GM12878 (cell line): Measurements from ENCODE around the gene S1PR4. TPM values are rescaled to one million over a fixed set of nuclear protein-coding genes. Genes with fewer than 3 reads are reported as not detected.
A peak's percentile ranks its signal among the peaks of the same experiment; 100 is the strongest.

ENCODE experiments used
- BACH1 ChIP-seq: fragments of 450-650 bp; IDR thresholded peaks from 2 replicates; pipeline ENCODE4 v1.6.1; 2017; ENCODE audit warnings: mild to moderate bottlenecking, borderline replicate concordance
- BCL11A ChIP-seq: IDR thresholded peaks from 2 replicates; pipeline ENCODE4 v1.6.1; 2011; ENCODE audit warnings: low read depth, low read length
- BRCA1 ChIP-seq: IDR thresholded peaks from 2 replicates; pipeline ENCODE4 v1.6.1; 2011; ENCODE audit warnings: low read depth, low read length, improper control_type of control experiment
- CUX1 ChIP-seq: IDR thresholded peaks from 2 replicates; pipeline ENCODE4 v1.6.1; 2012; ENCODE audit warnings: improper control_type of control experiment, low read depth, low read length; ENCODE audit not compliant: insufficient replicate concordance
- FOXM1 ChIP-seq: IDR thresholded peaks from 2 replicates; pipeline ENCODE4 v1.6.1; 2012; ENCODE audit warnings: low read depth, mild to moderate bottlenecking, inconsistent platforms, low read length, moderate library complexity
- HCFC1 ChIP-seq: fragments of 150-350 bp; IDR thresholded peaks from 2 replicates; pipeline ENCODE4 v1.6.1; 2014; ENCODE audit warnings: low read length
- IRF4 ChIP-seq: IDR thresholded peaks from 2 replicates; pipeline ENCODE4 v1.6.1; 2011; ENCODE audit warnings: low read depth, low read length
- LARP7 ChIP-seq: fragments of 450-650 bp; IDR thresholded peaks from 2 replicates; pipeline ENCODE4 v1.6.1; 2017; ENCODE audit warnings: mild to moderate bottlenecking
- MEF2B ChIP-seq: fragments of 450-650 bp; IDR thresholded peaks from 2 replicates; pipeline ENCODE4 v1.6.1; 2018; ENCODE audit warnings: mild to moderate bottlenecking, moderate library complexity; ENCODE audit not compliant: partially characterized antibody, poor library complexity, severe bottlenecking
- NFYB ChIP-seq: IDR thresholded peaks from 2 replicates; pipeline ENCODE4 v1.6.1; 2011; ENCODE audit warnings: low read depth, mild to moderate bottlenecking, low read length, improper control_type of control experiment, moderate library complexity; ENCODE audit not compliant: insufficient read depth
- SIN3A ChIP-seq: IDR thresholded peaks from 2 replicates; pipeline ENCODE4 v1.6.1; 2012; ENCODE audit warnings: low read depth, low read length, improper control_type of control experiment
- SREBF2 ChIP-seq: IDR thresholded peaks from 2 replicates; pipeline ENCODE4 v1.6.1; 2012; ENCODE audit warnings: mild to moderate bottlenecking, low read length
- STAT3 ChIP-seq: IDR thresholded peaks from 2 replicates; pipeline ENCODE4 v1.6.1; 2011; ENCODE audit warnings: low read depth, low read length, improper control_type of control experiment
- SUPT20H ChIP-seq: IDR thresholded peaks from 2 replicates; pipeline ENCODE4 v1.6.1; 2011; ENCODE audit warnings: low read depth, mild to moderate bottlenecking, low read length, moderate library complexity, borderline replicate concordance; ENCODE audit not compliant: control insufficient read depth
- TCF7 ChIP-seq: IDR thresholded peaks from 2 replicates; pipeline ENCODE4 v1.6.1; 2014; ENCODE audit warnings: antibody characterized with exemption, borderline replicate concordance
- ZBTB11 ChIP-seq: fragments of 450-650 bp; formaldehyde crosslinking; IDR thresholded peaks from 2 replicates; pipeline ENCODE4 v1.5.0; 2022; ENCODE audit warnings: mild to moderate bottlenecking, missing genetic modification characterization
- ZNF207 ChIP-seq: fragments of 450-650 bp; IDR thresholded peaks from 2 replicates; pipeline ENCODE4 v1.6.1; 2014; ENCODE audit warnings: antibody characterized with exemption, mild to moderate bottlenecking, borderline replicate concordance
- polyA plus RNA-seq, 11 experiments: library from polyadenylated mRNA; depleted of rRNA in 4 of 11; unstranded in 6 of 11; stranded (reverse) in 5 of 11; fragments of >200 nt; fragmentation: Nextera tagmentation in 4 of 11; fragmentation: Illumina TruSeq in 1 of 11; extraction: Ambion mirVana in 4 of 11; extraction: Trizol in 1 of 11; gene quantifications; 1 replicate in 1 of 11; 2 replicates in 10 of 11; pipeline versions ENCODE4 v1.2.1 to v1.2.3, GENCODE V29; 2011 to 2016; ENCODE audit warnings: inconsistent platforms in 2 of 11, missing spikeins in 2 of 11, low read depth in 1 of 11
- total RNA-seq, 4 experiments: library from RNA; depleted of rRNA in 3 of 4; stranded (reverse); fragments of >200 nt in 3 of 4; fragmentation: Illumina TruSeq in 1 of 4; extraction: Trizol in 1 of 4; gene quantifications; 2 replicates each; pipeline versions ENCODE4 v1.2.1 to v1.2.3, GENCODE V29; 2013 to 2021

S1PR4 gene
- total and polyA plus RNA-seq, 10 of the 15 experiments (the other 5 are each of a cell fraction or from before 2014, with no cell fraction given): 0.19 to 57.7 (median 32.4) TPM; not detected in 1

GRCh38 chr19:3154957-3155736, 23.4 kb upstream of the S1PR4 start (continued):
- no peak for TF ChIP-seq CUX1
- no peak for TF ChIP-seq BRCA1
- peak; percentile 70; the same call in 1 of the 2 replicates for TF ChIP-seq IRF4
- TF ChIP-seq BACH1: 0 out of 2 replicates have a peak, but pooled peaks have one; percentile 50
- TF ChIP-seq BCL11A: peak; percentile 79
- TF ChIP-seq FOXM1: peak; percentile 87
- no peak for TF ChIP-seq SUPT20H
- no peak for TF ChIP-seq HCFC1
- TF ChIP-seq MEF2B: peak; percentile 99
- no peak for TF ChIP-seq ZBTB11 (CRISPR knock-in tag)
- TF ChIP-seq LARP7: peak; percentile 15; the same call in 1 of the 2 replicates
- TF ChIP-seq TCF7: no peak
- TF ChIP-seq ZNF207: no peak
- TF ChIP-seq SIN3A: no peak
- no peak; the same call in 1 of the 2 replicates for TF ChIP-seq STAT3
- TF ChIP-seq SREBF2: no peak
- no peak for TF ChIP-seq NFYB
